HepG2 (cell line): Measurements from ENCODE around the gene ZFAND2A. TPM values are rescaled to one million over a fixed set of nuclear protein-coding genes. Genes with fewer than 3 reads are reported as not detected.

ENCODE experiments used
- CBFB ChIP-seq: sonication (generic); formaldehyde crosslinking; IDR thresholded peaks from 2 replicates; pipeline ENCODE4 v1.4.0; 2020; ENCODE audit warnings: missing genetic modification reagents
- DZIP1 ChIP-seq: sonication (generic); formaldehyde crosslinking; IDR thresholded peaks from 2 replicates; pipeline ENCODE4 v1.5.0; 2020; ENCODE audit warnings: mild to moderate bottlenecking, missing genetic modification reagents
- LCORL ChIP-seq, 2 experiments: fragments of 450-650 bp in 1 of 2; sonication (generic) in 1 of 2; formaldehyde crosslinking in 1 of 2; IDR thresholded peaks; 2 replicates each; pipeline versions ENCODE4 v1.5.0 to v1.6.1; 2017 to 2020; ENCODE audit warnings: antibody characterized with exemption in 1 of 2, missing genetic modification reagents in 1 of 2
- RERE ChIP-seq: IDR thresholded peaks from 2 replicates; pipeline ENCODE4 v1.6.1; 2016; ENCODE audit warnings: low read depth, missing genetic modification reagents, missing compliant biosample characterization
- ZNF17 ChIP-seq: sonication (generic); formaldehyde crosslinking; IDR thresholded peaks from 2 replicates; pipeline ENCODE4 v1.5.0; 2020; ENCODE audit warnings: mild to moderate bottlenecking, missing genetic modification reagents
- ZNF256 ChIP-seq: sonication (generic); formaldehyde crosslinking; conservative IDR thresholded peaks from 2 replicates; pipeline ENCODE4 v1.4.0; 2020; ENCODE audit warnings: missing genetic modification reagents
- ZNF350 ChIP-seq: sonication (generic); formaldehyde crosslinking; IDR thresholded peaks from 2 replicates; pipeline ENCODE4 v1.4.0; 2020; ENCODE audit warnings: mild to moderate bottlenecking, low read depth, missing genetic modification reagents, borderline replicate concordance
- ZNF501 ChIP-seq: sonication (generic); formaldehyde crosslinking; IDR thresholded peaks from 2 replicates; pipeline ENCODE4 v1.5.1; 2020; ENCODE audit warnings: mild to moderate bottlenecking, moderate library complexity, missing genetic modification reagents
- ZNF503 ChIP-seq: sonication (generic); formaldehyde crosslinking; IDR thresholded peaks from 2 replicates; pipeline ENCODE4 v1.4.0; 2020; ENCODE audit warnings: missing genetic modification reagents
- ZNF530 ChIP-seq: sonication (generic); formaldehyde crosslinking; IDR thresholded peaks from 2 replicates; pipeline ENCODE4 v1.5.0; 2020; ENCODE audit warnings: low read depth, mild to moderate bottlenecking, missing genetic modification reagents
- ZNF609 ChIP-seq: sonication (generic); formaldehyde crosslinking; IDR thresholded peaks from 2 replicates; pipeline ENCODE4 v1.4.0; 2020; ENCODE audit warnings: mild to moderate bottlenecking, missing genetic modification reagents, borderline replicate concordance
- ZNF790 ChIP-seq: sonication (generic); formaldehyde crosslinking; IDR thresholded peaks from 2 replicates; pipeline ENCODE4 v1.8.0; 2022; ENCODE audit warnings: missing genetic modification reagents, mild to moderate bottlenecking, borderline replicate concordance
- polyA plus RNA-seq, 8 experiments: library from polyadenylated mRNA; depleted of rRNA in 3 of 8; stranded (reverse) in 7 of 8; unstranded in 1 of 8; fragments of >200 nt; fragmentation: Illumina TruSeq in 4 of 8; extraction: Trizol in 4 of 8; gene quantifications; 2 replicates each; pipeline versions ENCODE4 v1.2.1 to v1.2.3, GENCODE V29; 2011 to 2016; ENCODE audit warnings: low read depth in 4 of 8, missing spikeins in 1 of 8, mixed read lengths in 1 of 8; ENCODE audit not compliant: insufficient read depth in 1 of 8
- total RNA-seq, 5 experiments: library from RNA; depleted of rRNA; stranded (reverse); fragments of >200 nt; fragmentation: Illumina TruSeq; extraction: Trizol; gene quantifications; 2 replicates each; pipeline ENCODE4 v1.2.3, GENCODE V29; 2016; ENCODE audit warnings: low read depth in 1 of 5

The ZFAND2A gene
- total and polyA plus RNA-seq, 2 of the 13 experiments (the other 11 are each of a cell fraction or from before 2014, with no cell fraction given), result 140 to 153 TPM

- TF ChIP-seq ZNF503 (CRISPR knock-in tag) (no peak), ZNF256 (CRISPR knock-in tag) (no peak), ZNF501 (no peak; the same call in 1 of the 2 replicates), ZNF350 (0 out of 2 replicates have a peak, but pooled peaks have one; percentile 47), RERE (no peak), LCORL (IDR thresholded peaks at IDR 0.05) (no peak), LCORL (CRISPR knock-in tag; IDR thresholded peaks at IDR 0.05) (peak; percentile 7; the same call in 1 of the 2 replicates), ZNF17 (CRISPR knock-in tag) (no peak), ZNF609 (peak; percentile 41; the same call in 1 of the 2 replicates), DZIP1 (CRISPR knock-in tag) (no peak), ZNF530 (CRISPR knock-in tag) (no peak), ZNF790 (no peak), CBFB (CRISPR knock-in tag) (no peak)
These were observed 16.2 kb upstream of the ZFAND2A start (continued) for GRCh38 chr7:1175967-1176851.
